IMR-90 (cell line): ENCODE results near the gene ADAMTS20.
"Not testable (repeated sequence)": the region's sequence is repeated elsewhere in the genome, so short reads cannot be mapped to it uniquely, and the experiment has no call there.

Experiments used
- CEBPB ChIP-seq: IDR thresholded peaks from 2 replicates; pipeline ENCODE4 v1.6.1; 2012; ENCODE audit warnings: low read depth, low read length, improper control_type of control experiment
- CHD1 ChIP-seq: IDR thresholded peaks from 2 replicates; pipeline ENCODE4 v1.6.1; 2012; ENCODE audit warnings: low read depth, low read length, improper control_type of control experiment
- CTCF ChIP-seq: conservative IDR thresholded peaks from 2 replicates; pipeline ENCODE4 v1.5.1; 2012; ENCODE audit warnings: mild to moderate bottlenecking, low read depth, low read length, improper control_type of control experiment
- ELK1 ChIP-seq: fragments of 150-350 bp; IDR thresholded peaks from 2 replicates; pipeline ENCODE4 v1.6.1; 2016; ENCODE audit warnings: low read depth, mild to moderate bottlenecking, low read length, moderate library complexity, borderline replicate concordance
- FOS ChIP-seq: fragments of 150-350 bp; IDR thresholded peaks from 2 replicates; pipeline ENCODE4 v1.6.1; 2016; ENCODE audit warnings: low read depth, low read length
- MAFK ChIP-seq: IDR thresholded peaks from 2 replicates; pipeline ENCODE4 v1.6.1; 2012; ENCODE audit warnings: low read depth, low read length, improper control_type of control experiment
- MAZ ChIP-seq: IDR thresholded peaks from 2 replicates; pipeline ENCODE4 v1.6.1; 2012; ENCODE audit warnings: low read depth, mild to moderate bottlenecking, low read length, improper control_type of control experiment, moderate library complexity, borderline replicate concordance
- MXI1 ChIP-seq: IDR thresholded peaks from 2 replicates; pipeline ENCODE4 v1.6.1; 2012; ENCODE audit warnings: low read depth, mild to moderate bottlenecking, low read length, moderate library complexity, borderline replicate concordance
- POLR2A ChIP-seq: IDR thresholded peaks from 2 replicates; pipeline ENCODE4 v1.6.1; 2012; ENCODE audit warnings: mild to moderate bottlenecking, low read depth, low read length
- RAD21 ChIP-seq: IDR thresholded peaks from 2 replicates; pipeline ENCODE4 v1.6.1; 2012; ENCODE audit warnings: low read length, improper control_type of control experiment
- RCOR1 ChIP-seq: IDR thresholded peaks from 2 replicates; pipeline ENCODE4 v1.6.1; 2012; ENCODE audit warnings: mild to moderate bottlenecking, low read length, improper control_type of control experiment; ENCODE audit not compliant: insufficient replicate concordance
- RFX5 ChIP-seq: IDR thresholded peaks from 2 replicates; pipeline ENCODE4 v1.8.0; 2012; ENCODE audit warnings: low read depth, mild to moderate bottlenecking, low read length, moderate library complexity
- SMC3 ChIP-seq: fragments of 150-350 bp; IDR thresholded peaks from 2 replicates; pipeline ENCODE4 v1.6.1; 2016; ENCODE audit warnings: low read depth, mild to moderate bottlenecking, antibody characterized with exemption, low read length, moderate library complexity
- USF2 ChIP-seq: fragments of 150-350 bp; IDR thresholded peaks from 2 replicates; pipeline ENCODE4 v1.6.1; 2017; ENCODE audit warnings: mild to moderate bottlenecking, antibody characterized with exemption, low read length, low read depth

- TF ChIP-seq RAD21, CTCF, MAZ, POLR2A, CEBPB, ELK1, RFX5, MXI1, CHD1, RCOR1, SMC3, USF2, MAFK, FOS: not testable (repeated sequence)
Observed at GRCh38 chr12:43360001-43360400, 192.0 kb downstream of the ADAMTS20 start.
